Testis (tissue), 2 donors: ENCODE results near the gene HINT2.

Source experiments
- POLR2A ChIP-seq: fragments of 450-650 bp; IDR thresholded peaks from one replicate; pipeline ENCODE4 v1.6.1; 2017; ENCODE audit warnings: antibody characterized with exemption, mild to moderate bottlenecking, moderate library complexity
- TF ChIP-seq, protein P1 (sequence below), 3 experiments: fragments of 450-650 bp in 2 of 3; fragments of 200-600 bp in 1 of 3; sonication (generic) in 1 of 3; IDR thresholded peaks; one replicate each; pipeline ENCODE4 v1.5.1; 2016 to 2019; ENCODE audit warnings: antibody characterized with exemption in 3 of 3, mild to moderate bottlenecking in 2 of 3, moderate library complexity in 1 of 3

DNA sequence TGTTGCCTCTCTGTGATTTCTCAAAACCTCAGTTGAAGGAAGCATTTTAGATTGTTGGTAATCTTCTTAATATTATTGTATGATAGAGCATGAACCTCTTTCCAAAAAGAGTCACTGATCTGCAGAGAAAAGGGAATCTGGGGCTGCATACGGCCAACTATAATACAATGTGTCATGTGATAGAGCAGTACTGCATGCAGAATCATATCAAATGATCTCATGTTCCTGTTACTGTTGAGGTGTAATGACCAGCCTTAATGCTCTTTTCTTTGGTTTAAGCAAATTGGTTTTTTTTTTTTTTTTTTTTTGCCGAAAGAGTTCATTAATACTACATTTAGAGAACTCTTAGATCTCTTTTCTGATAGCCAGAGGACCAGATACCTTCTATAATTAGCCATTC, 47.8 kb downstream of the HINT2 start:
- TF ChIP-seq POLR2A: no peak
- TF ChIP-seq, protein P1, sequence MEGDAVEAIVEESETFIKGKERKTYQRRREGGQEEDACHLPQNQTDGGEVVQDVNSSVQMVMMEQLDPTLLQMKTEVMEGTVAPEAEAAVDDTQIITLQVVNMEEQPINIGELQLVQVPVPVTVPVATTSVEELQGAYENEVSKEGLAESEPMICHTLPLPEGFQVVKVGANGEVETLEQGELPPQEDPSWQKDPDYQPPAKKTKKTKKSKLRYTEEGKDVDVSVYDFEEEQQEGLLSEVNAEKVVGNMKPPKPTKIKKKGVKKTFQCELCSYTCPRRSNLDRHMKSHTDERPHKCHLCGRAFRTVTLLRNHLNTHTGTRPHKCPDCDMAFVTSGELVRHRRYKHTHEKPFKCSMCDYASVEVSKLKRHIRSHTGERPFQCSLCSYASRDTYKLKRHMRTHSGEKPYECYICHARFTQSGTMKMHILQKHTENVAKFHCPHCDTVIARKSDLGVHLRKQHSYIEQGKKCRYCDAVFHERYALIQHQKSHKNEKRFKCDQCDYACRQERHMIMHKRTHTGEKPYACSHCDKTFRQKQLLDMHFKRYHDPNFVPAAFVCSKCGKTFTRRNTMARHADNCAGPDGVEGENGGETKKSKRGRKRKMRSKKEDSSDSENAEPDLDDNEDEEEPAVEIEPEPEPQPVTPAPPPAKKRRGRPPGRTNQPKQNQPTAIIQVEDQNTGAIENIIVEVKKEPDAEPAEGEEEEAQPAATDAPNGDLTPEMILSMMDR (IDR thresholded peaks at IDR 0.05): no peak
